CMK (cell line): ENCODE results near the gene MAJIN.

Experiments
- DNase-seq: peaks from one replicate; pipeline ENCODE4 v3.0.0-alpha.2; 2010; ENCODE audit warnings: low read depth

MAJIN gene

GRCh38 chr11:64911689-64912088 is 60.2 kb downstream of the MAJIN start:
- no peak for DNase-seq

DNA sequence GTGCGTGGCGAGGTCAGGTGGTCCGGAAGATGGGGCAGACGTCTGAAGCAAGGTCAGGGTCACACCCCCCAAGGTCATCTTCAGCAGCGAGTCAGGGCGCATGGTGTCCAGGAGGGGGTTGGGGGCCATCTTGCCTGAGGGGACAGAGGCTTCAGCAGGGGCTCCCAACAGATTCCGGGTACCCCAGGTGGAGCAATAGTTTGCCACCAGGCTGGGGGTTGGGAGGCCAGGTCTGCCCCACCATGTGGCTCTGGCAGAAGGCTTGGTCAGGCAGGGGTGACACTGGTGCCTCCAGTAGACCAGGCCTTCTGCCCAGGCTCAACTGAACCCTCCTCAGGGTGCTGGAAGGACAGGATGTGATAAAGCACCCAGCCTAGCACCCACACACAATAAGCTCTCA is 60.8 kb downstream of the MAJIN start:
- DNase-seq: no peak

DNA sequence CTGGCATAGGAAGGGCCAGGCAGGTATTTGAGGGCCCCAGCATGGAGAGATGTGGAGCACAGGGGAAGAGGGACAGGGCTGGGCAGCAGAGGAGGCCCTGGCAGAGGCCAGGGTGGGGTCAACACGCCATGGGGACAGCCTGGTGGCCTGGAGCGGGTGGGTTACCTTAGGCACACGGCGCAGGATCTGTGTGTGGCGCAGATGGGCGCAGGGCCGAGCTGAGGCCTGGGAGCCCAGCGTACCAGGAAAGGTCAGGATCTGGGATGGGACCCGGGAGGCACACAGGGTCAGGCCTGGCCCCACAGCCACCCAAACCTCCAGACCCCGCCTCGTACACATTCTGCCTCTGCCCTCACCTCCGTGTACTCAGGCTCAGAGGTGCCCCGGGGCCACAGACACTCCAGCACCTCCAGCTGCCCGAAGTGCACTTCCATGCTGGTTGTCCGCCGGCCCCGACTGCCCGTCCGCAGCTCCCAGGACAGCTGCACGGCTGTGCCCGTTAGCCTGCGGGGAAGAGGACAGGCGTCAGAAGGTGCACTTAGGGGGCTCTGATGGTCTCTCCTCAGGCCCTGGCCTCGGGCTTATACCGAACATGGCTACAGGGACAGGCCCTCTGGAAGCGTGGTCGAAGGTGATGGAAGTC is 61.3 kb downstream of the MAJIN start:
- DNase-seq: no peak

DNA sequence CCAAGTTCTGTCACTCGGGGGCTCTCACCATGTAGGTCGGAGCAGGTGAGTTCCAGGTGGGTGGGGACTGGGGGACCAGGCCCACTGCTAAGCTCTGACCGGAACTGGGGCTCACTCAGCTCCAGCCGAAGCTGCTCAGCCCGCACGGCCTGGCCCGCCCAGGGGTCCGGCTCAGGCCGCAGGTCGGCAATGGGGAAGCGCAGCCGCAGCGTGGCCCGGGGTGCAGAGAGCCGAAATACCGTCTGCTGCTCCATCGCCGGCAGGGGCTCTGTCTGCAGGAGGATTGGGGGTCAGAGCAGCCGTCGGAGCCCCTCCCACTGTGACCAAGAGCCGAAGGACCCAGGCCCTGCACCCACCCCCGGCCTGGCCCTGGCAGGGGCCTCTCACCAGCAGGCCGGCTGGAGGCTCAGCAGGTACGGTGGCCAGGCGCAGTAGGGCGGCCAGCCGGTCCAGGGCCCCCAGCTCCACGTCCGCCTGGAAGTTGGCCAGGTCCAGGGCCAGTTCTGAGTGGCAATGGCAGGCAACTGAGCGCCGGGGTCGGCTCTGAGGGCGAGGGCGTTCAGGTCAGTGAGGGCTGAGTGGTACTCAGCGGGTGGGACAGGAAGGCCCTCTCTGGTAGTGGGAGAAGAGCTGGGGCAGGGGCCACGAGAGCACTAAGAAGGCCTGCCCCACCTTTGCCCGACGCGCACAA is 62.1 kb downstream of the MAJIN start:
- DNase-seq: no peak

DNA sequence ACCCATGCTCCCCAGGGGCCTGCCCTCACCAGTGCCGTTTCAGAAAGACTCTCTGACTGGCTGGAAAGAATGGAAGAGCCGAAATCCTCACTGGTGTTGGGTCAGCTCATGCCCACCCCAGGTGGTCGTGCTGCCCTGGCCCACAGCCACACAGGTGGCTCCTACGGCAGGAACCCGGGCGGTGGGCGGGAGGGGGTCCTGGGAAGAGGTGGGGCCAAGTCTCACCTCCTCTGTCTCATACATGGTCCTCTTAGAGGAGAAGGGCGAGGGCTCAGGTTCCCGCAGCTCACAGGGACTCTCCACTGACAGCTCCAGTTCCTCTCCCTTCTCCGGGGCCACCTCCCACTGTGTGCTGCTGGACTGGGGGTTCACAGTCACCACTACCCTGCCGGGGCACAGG is 63.1 kb downstream of the MAJIN start:
- DNase-seq: no peak

DNA sequence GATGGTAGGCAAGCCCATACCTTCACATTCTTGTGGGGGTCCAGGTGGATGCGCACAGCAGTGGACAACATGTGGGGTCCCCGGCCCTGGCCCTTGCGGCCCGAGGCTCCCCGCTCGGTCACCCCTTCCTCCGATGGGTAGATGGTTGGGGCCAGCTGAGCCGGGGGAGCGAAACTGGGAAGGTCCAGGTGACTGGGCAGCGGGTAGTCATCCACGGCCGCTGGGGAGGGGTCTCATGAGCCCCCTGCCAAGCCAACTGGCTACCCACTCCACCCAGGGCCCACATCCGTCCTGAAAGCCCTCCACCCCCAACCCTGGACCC is 65.6 kb downstream of the MAJIN start:
- no peak for DNase-seq

- no peak for DNase-seq
These were observed 66.2 kb downstream of the MAJIN start for GRCh38 chr11:64905516-64906313.

GRCh38 chr11:64903291-64903833 is 68.5 kb downstream of the MAJIN start:
- no peak for DNase-seq

DNA sequence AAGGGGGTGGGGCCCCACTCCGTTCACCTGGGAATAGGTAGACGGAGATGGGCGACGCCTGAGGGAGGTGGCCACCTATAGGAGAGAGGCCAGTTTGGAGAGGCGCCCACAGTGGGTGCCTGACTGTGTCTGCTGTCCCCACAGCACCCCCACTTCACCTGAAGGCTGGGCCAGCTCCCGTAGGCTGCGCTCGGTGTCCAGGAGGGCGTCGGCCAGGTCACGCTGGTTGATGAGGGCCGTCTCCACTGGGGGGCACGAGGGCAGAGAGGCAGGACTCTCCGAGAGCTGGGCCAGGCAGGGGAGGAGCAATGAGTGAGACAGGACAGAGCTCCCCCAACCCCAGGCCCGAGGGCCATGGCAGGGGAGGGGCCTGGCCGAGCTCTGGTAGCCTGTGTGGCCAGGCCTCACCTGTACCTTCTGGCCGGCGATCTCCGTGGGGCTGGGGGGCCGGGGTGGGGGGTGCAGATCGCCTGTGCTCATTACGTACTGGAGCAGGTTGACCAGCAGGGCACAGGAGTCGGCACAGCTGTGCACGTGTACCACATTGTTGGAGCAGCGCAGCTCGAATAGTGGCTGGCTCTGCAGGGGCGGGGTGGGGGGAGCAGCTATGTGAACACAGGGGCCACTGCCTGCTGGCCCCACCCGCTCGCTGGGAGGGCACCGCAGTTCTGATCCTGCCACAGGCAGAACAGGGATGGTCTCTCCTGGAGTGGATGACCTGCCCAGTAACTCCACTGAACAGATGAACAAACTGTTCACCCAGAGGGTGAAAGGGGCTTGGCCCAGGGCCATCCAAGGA is 69.6 kb downstream of the MAJIN start:
- no peak for DNase-seq

GRCh38 chr11:64900774-64901173 is 71.1 kb downstream of the MAJIN start:
- no peak for DNase-seq

GRCh38 chr11:64900263-64900678 is 71.6 kb downstream of the MAJIN start:
- no peak for DNase-seq

DNA sequence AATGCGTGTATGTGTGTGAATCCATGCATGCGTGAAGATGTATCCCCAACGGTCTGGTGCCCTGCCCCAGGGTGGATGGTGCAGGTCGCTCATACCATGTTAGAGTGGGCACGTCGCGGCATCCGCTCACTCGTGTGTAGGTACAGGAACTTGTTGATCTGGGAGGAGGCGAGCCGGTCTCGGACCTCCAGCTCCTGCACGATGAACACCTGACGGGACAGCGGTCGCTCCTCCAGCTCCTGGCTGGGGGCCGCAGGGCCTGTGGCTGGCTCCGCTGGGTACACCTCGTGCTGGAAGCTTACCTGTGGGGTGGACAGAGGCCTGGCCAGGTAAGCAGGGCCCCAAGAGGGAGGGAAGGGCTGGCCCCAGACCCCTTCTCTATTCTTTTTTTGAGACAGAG is 73.4 kb downstream of the MAJIN start:
- no peak for DNase-seq

DNA sequence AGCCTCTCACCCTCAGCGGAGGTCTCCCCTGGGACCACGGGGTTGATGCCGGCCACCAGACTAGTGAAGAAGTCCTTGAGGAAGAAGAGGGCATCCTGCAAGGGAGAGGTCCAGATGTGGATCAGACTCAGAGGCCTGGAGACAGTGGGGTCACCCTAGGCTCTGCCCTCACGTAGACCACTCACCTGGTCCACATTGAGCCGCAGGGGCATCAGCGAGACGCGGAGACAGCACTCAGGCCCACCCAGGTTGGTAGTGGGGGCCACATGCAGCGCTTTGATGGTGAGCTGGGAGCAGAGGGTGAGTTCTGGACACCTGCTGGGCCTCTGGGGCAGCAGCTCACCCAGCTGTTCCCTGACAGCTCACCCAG is 73.8 kb downstream of the MAJIN start:
- no peak for DNase-seq

GRCh38 chr11:64897381-64898075 is 74.4 kb downstream of the MAJIN start:
- DNase-seq: no peak

GRCh38 chr11:64896448-64897022 is 75.4 kb downstream of the MAJIN start:
- no peak for DNase-seq

- no peak for DNase-seq
These were observed 77.0 kb downstream of the MAJIN start for GRCh38 chr11:64894812-64895452.

- DNase-seq: no peak
These were observed 77.7 kb downstream of the MAJIN start for GRCh38 chr11:64894070-64894811.

DNA sequence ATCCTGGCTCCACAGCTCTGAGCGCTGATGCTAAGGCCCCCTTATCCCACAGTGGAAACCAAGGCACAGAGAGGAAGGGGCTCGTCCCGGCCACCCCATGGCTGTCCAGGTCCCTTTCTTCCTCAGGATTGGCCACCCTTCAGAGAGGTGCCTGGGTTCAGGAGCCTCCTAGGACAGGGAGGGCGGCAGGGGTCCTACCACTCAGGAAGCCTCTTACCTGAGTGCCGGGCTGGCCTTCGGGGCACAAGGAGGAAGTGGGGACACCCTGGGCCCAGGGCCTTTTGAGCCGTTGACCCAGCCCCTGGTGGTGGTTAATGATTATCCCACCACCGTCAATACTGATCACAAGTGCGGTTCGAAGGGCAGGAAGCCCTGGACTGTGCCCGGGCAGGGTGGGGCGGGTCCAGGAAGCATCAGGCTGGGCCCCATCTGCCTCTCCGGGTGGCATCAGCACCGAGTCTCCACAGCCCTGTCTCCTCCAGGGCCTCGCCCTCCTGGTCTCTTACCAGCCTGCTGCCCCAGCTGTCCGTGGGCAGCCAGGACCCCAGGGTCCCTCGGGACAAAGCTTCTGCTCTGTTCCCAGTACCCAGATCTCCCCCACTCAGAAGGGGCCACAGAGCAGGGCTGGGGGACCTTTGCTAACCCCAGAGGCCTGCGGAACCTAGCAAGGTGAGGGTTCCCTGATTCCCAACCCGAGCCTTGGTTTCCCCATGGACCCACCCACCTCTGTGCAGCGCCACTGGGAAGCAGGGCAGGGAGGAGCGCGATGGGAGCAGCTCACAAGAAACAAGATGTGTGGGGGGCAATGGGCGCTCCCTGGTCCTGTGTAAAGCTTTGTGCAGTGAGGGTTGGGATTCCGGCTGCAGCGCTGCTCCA is 78.5 kb downstream of the MAJIN start:
- DNase-seq: no peak

GRCh38 chr11:64892838-64893193 is 79.1 kb downstream of the MAJIN start:
- DNase-seq: no peak
